CD4-positive, alpha-beta T cell treated with Interleukin-2 at 100 ng/mL for 4 hours (primary cell): Measurements from ENCODE around the gene FSHB.
A peak's percentile ranks its signal among the peaks of the same experiment; 100 is the strongest.
"Not testable (repeated sequence)": the region's sequence is repeated elsewhere in the genome, so short reads cannot be mapped to it uniquely, and the experiment has no call there.

Experiments used
- DNase-seq: peaks from one replicate; pipeline ENCODE4 v3.0.0-alpha.2; 2020; ENCODE audit warnings: low spot score

Gene FSHB

DNA sequence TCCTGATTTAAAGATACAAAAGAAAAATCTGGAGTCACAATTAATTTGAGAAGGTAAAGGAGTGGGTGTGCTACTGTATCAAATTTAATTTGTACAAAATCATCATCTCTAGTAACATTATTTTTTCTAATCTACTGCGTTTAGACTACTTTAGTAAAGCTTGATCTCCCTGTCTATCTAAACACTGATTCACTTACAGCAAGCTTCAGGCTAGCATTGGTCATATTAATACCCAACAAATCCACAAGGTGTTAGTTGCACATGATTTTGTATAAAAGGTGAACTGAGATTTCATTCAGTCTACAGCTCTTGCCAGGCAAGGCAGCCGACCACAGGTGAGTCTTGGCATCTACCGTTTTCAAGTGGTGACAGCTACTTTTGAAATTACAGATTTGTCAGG, at the start of gene FSHB:
FSHB (plus strand) TSS at position 301 of the 400 bp plus-strand sequence. CDS start 889 bp downstream, outside the sequence.
- DNase-seq = no peak

DNA sequence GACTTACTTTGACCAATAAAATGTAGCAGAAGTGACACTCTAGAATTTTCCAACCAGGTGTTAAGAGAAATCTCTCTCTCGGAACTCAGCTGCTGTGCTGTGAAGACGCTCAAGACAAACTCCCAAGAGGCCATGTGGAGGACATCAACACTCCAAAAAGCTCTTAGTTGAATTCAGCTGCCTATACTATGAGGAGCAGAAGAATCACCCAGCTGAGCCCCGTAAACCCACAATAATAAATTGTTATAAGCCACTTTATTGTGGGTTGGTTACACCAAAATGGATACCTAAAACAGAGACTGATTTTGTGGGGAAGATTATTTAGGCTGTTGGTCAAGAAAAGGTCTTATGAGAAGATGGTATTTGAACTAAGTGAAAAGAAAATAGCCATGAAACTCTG, 44.1 kb upstream of the FSHB start:
- DNase-seq = no peak

DNA sequence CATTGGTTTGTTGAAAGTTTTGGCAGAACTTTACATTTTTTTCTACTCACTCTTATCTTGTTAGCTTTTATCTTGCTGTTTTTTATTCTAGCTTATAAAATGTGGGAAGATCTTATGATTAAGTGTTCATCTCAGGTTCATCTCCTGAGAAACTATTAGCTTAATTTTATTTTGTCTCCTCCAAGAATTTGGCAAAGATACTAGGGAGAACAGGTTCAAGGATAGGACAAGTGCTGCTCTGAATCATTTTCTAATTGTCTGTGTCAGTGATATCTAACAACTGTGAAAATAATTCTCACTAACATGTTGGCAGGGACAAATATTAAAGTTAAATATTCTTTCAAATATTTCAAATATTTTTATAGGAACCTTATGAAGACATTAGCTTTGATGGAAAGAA, 38.2 kb upstream of the FSHB start:
- DNase-seq = no peak

DNA sequence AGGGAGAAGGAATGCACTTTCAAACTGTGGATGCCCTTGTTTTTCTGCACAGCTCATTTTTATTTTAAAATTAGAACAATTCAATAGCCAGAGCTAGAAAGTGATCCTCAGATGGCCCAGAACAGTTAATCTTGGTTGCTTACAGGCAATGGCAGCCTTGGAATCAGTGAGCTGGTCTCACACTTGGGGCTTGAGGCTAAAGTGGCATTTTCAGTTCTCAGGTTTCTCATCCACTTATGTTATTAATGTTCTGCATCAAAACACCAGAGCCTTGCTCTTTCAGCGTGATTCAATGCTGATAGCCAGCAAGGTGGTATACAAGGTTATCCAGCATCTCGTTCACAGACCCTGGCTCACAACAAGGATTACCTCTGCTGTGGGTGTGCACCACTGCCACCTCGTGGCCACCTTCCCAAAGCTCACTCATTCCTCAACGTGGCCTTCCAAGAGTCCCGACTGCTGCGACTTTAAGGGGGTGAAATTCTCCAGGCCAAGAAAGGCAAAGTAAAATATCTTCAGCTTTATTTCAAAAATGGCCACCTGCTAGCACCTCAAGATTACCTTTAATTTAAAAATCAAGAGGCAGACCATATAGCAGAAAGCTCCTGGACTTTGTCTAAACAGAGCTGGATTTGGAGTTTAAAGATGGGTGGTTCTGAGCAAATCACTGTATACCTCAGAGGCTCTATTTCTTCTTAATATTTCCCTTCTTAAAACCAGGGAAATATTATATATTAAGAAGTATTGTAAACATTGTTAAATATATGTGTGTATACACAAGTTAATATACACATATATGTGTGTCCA, 34.2 kb upstream of the FSHB start:
- DNase-seq = peak; percentile 19

DNA sequence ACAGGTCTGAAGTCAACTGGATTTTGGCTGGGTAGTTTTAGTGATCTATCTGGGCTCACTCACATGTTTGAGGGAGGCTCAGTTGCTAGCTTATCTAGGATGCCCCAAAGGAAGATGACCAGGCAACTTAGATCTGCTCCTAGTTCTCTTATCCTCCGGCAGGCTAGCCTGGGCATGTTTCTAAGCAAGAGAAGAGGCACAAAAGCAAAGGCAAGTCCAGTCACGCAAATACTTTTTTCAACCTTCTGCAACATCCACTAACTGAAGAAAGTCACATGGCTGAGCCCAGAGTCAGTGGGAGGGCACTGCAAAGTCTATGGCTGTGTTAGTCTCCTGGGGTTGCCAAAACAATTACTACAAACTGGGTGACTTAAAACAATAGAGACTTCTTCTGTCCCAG, 32.9 kb upstream of the FSHB start:
- no peak for DNase-seq

DNA sequence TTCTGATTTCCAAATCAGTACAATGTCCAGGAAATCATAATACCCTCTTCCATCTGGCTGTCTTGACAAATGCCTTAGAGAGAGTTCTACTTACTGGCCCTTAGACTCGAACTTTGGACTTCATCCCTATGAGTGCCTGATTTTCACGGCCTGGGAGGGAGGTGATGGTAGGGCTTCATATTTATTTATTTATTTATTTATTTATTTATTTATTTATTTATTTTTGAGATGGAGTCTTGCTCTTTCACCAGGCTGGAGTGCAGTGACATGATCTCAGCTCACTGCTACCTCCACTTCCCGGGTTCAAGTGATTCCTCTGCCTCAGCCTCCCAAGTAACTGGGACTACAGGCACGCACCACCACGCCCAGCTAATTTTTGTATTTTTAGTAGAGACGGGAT, 27.8 kb upstream of the FSHB start:
- DNase-seq = not testable (repeated sequence)

DNA sequence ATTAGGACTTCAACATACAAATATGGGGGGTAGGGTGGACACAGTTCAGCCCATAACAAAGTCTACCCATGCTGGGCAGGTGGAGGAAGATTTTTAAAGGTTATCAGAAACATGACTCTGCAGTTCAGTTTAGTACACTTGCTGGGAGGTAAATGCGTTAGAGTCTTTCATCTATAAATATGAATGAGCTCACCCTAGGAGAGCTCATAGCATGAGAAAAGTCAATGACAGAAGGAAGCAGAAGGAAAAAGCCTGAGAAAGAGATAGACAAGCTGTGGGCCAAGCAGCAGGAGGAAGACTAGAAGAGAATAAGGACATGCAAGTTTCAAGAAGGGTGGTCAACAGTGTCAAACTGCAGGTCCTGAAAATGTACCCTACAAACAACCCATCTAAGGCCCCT, 27.0 kb upstream of the FSHB start:
- DNase-seq = no peak

DNA sequence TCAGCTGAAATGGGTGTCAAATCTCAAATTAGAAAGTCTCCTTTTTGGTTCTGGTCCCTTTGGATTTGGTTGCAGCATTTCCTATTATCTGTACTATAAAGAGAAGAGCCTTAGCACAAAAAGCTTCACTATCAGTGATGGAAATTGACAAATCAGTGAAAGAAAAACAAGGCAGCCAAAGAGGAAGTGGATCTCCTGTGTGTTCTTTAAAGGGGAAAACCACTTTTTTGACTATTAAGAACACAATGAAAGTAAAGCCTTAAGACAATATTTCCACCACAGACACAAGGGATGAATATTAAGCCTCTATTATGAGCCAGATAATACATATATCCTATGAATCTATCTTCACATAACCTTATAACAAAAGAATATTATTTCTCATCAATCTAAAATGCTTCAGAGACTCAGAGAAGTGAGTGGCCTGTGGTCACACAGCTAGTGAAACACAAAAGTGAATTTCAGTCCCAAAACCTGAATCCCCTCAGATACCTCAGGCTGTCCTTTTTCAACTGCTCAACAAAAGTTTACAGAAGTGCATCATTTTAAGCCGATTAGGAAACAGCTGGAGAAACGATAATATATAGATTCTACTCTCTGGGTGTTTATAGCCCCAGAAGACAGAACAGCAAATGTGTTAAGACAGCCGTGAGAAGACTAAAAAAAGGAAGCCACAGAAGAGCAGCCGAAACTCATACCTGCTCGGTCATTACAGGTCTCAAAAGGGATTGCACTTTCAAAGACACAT, 24.4 kb upstream of the FSHB start:
- no peak for DNase-seq

DNA sequence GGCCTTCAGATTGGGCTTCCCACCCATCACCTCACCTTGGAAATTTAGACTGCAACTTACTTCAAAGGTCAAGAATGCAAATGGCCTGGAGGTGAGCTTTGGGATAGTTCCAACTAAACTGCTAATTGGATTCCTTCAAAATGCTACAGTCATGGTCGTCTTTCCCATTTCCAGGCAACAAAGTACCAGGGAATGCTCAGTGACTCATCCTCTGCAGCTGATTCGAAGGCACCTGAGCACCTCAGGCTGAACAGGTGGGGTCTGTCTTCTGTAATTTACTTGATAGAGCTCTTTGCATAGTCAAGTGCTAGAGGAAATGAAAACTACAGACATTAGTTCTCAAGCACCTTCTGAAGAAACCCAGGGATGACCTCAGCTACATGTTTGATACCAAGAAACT, 20.5 kb upstream of the FSHB start:
- no peak for DNase-seq

DNA sequence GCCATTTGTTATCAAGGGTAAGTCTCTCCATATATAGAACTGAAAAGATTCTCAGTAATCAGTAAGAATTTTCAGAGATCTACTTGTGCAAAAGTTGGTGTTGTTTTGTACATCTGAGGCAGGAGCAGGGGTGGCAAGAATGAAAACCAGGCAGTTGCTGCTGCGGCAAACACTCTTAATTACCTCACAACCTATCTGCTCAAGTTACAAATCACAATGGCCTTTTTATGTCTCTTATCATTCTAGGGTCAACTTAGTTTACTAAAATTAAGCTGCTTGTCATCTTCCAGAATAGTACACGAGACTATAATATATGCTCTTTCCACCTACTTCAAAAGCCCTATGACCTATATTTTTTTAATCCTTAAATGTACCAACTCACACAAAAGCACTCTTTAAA, 14.3 kb upstream of the FSHB start:
- no peak for DNase-seq

DNA sequence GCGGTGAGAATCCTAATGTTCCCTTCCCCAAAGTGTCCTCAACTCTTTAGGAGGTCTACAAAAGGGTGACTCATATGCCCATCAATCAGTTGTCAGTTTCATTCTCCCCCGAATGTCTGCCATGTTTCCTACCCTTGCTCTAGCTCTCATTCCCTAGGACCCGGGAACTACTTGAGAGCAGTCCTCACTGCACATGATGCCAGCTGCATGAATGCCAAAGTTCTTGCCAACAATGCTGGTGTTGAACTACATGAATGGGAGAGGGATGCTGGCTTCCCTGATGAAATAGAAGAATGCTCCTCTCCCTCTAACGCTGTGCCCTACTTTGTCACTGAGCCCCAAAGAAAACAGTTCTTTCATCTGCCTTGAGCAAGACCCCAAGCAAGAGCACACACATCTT, 12.5 kb upstream of the FSHB start:
- DNase-seq = no peak

DNA sequence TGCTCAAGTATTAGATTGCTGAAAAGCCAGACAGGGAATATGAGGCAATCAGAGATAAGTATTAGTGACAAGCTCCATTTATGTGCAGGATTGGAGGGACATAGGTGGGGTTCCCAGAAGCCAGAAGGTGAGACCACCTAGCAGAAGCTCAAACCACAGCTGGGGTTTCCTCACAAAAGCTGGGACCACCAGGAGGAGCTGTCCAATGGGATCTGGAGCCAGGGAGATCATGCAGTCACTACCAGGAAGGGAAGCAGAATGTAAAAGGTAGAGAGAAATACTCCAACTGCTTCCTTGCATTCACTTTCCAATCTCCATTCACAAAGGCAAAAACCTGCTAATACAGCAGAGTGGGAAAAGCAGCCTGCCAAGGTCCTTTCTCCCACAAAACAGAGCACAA, 5.2 kb upstream of the FSHB start:
- no peak for DNase-seq

DNA sequence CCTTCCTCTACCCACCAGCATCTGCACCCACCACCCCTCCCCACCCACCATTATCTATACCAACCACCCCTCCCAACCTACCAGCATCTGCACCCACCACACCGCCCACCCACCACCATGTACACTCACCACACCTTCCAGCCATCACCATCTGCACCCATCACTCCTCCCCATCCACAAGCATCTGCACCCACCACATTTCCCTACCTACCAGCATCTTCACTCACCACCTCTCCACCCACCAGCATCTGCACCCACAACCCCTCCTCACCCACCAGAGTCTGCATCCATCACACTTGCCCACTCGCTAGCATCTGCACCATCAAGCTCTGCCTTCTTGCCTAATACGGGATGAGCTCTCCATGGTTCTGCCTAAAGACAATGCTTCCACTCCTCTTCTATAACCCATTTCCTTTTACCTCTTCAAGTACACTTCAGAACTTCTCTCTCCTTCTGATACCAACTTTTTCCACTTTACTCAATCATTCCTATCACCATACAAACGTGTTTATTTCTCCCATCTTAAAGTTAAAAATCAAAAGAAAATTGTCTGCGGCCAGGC, 2.4 kb upstream of the FSHB start:
- DNase-seq = no peak

DNA sequence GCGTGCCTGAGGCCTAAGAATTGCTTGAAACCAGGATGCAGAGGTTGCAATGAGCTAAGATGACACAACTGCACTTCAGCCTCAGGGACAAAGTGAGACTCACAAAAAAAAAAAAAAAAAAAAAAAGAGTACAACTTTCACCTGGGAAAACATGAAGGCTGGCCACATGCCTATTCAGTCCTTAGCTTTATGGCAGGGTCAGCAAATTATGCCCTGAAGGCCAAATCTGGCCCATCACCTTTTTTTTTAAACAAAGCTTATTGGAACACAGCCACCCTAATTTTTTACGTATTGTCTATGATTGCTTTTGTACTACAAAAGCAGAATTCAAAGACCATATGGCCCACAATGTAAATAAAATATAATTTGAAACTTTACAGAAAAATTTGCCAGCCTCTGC, 8.2 kb downstream of the FSHB start:
- DNase-seq = no peak

DNA sequence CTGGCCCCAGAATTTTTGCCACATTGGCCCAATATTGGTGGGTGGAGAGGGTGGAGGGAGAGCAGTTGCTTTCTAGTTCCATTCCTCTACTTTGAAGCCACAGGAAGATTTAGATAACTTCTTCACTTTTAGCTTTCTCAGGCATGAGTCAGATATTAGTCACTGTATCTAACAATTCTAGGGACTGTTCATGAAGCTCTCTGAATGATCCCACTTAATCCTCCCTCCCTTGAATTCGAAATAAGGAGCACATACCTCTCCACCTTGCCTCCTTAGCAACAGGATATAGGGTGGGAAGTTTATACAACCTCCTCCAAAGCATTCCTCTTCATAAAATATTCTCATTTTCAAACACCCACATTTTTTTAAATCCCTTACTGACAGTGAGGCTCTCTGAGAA, 13.5 kb downstream of the FSHB start:
- DNase-seq = no peak

DNA sequence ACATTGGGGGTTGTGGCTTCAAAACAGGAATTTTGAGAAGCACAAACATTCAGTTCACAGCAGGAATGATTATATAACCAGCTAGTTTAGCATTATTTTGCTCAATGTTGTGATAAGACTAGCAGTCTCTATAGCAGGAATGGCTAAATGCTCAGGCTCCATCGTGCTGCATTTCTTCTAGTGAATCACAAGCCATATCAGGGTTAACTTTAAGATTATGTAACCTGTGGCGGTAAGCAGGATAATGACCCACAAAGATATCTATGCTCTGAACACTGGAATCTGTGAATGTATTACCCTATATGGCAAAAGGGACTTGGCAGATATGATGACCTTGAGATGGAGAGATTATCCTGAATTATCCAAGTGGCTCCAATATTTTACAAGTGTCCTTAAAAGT, 14.8 kb downstream of the FSHB start:
- DNase-seq = no peak

DNA sequence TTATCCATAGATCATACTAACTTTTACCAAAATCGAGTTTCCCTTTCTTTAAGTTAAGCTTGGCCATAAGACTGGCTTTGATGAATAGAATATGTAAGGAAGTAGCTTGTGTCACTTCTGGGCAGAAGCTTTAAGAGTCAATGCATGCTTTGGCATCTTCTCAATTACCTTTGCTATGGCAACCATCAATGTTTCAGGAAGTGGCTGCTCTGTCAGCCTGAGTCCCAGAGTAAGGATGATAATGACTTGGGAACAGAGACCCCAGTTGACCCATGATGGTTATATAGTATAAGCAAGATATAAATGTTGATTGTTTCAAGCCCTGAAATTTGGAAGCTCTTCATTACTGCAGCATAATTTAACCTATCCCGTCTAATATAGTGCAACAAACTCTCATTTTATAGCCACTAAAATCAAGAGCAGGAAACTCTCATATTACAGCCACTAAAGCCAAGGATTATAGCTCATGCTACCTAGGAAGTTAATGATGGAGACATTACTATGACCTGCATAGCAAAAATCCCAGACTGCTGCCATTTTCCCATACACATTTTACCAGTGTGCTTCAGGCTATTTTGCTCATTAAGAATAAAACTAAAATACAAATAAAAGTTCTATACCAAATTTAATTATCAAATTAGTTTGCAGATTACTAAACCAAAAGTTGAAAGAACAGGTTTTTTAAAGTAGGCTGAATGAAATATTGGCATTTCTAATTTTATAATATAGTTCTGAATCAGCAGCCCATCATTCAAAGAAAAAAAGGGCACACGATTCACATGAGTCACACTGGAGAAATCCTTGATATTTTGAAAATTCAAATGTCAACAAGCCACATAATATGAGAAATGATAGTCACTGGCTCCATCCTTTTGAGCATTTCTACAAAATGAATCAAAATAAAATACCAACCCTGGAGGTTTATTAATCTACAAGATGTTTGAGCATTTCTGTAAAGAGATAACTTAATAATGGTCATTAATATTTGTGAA, 23.8 kb downstream of the FSHB start:
- no peak for DNase-seq

DNA sequence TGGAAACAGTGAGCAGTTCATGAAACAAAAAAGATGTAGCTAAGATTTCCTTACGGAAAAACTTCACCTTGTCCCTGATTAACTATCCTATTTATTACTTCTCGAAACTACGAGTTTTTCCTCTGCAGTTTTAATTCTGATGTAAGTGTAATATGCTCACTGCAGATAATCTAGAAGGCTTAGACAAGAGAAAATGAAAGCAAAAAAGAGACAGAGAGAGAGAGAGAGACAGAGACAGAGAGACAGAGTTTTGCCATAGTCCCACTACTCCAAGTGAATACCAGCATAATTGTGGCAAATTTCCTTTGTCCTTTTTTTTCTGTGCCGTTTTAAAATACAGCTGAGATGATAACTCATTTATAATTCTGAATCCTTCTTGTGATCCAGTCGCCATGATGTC, 24.8 kb downstream of the FSHB start:
- no peak for DNase-seq

DNA sequence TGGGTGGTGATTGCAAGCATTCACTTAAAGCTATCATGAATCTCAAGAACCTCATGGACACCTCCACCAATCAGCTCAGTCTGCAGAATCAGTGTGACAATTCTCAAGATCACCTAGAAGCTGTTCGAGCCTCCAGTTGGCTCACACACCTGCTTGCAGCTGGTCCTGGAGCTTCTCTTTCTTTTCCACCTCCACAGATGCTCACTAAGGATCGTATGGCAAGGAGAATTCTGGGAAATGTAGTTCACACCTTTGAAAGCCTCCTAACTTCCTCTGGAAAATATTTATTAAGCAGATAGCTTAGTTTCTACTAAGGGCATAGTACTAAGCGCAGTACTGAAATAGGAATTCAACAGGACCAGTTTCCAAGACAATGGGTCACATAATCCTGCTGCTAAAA, 26.2 kb downstream of the FSHB start:
- DNase-seq = no peak

DNA sequence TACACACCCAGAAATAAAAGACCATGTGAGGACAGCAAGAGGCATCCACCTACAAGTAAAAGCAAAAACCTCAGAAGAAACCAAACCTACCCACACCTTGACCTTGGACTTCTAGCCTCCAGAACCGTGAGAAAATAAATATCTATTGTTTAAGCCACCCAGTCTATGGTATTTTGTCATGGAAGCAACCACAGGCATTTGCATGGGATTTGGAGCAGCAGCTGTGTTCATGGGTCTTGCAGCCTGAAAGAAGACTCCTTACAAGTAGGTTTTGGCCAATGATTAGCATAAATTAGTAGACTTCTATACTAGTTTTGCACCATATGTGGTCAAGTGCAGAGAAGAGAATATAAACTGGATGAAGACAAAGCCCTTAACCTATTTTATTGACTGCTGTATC, 27.9 kb downstream of the FSHB start:
- no peak for DNase-seq

DNA sequence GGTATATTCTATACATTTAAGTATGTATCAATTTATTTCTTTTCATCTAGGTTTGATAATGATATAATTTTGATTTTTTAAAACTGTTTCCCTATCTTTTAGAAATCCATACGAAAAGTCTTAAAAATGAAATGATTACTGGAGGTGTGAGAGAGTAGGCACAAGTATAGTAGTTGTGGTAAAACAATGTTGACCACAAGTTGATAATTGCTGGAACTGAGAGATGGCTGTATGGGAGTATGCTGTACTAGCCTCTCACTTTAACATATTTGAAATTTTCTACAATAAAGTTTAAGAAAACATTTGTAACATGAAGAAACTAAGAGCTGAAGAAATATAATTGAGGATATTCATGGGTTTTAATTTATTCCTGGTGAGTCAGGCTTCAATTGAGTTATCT, 30.0 kb downstream of the FSHB start:
- no peak for DNase-seq

DNA sequence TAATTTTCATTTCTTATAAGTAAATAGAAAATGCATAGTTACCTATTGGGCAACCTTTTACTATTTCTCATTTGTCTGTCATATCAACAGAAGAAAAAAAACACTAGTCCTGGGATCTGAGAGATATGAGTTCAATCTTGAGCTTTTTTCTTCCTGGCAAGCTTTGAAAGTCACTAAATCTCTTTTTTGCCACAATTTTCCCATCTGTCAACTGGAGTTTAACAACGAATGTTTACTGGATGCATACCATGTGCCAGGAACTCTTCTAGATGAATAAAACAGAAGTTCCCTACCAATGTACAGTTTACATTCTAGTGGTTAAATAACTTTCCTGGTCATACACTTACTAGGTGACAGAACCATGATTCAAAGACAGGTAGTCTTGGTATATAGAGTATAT, 31.0 kb downstream of the FSHB start:
- no peak for DNase-seq
